Naive thymus-derived CD4-positive, alpha-beta T cell (primary cell): ENCODE measurements around the gene POPDC3. TPM values are rescaled to one million over a fixed set of nuclear protein-coding genes. Genes with fewer than 3 reads are reported as not detected.

ENCODE experiments used
- ATAC-seq: fragments of 150-1000 bp; cut with Tn5 transposase; 2 replicates; pipeline ENCODE4 v1.10.0; 2021; ENCODE audit warnings: mild to moderate bottlenecking, moderate library complexity
- CTCF ChIA-PET: fragments of 350-600 bp; sonication (Branson Sonifier 250); formaldehyde crosslinking; loops from one replicate; lab custom pipeline; 2021; ENCODE audit warnings: antibody characterized with exemption; lab: Charles Lee
- POLR2A ChIA-PET: fragments of 350-600 bp; sonication (Branson Sonifier 250); formaldehyde crosslinking; loops from one replicate; lab custom pipeline; 2021; ENCODE audit warnings: antibody characterized with exemption, inconsistent platforms; lab: Charles Lee
- DNase-seq, 9 donors: peaks; one replicate each; pipeline versions ENCODE4 v3.0.0 to v3.0.0-alpha.2; 2020 to 2022; ENCODE audit warnings: mixed read lengths in 1 of 9
- H3K27ac ChIP-seq: one replicate; pipeline ENCODE4 v1.7.0; 2013; ENCODE audit warnings: mild to moderate bottlenecking, low read depth, low read length, moderate library complexity
- H3K27me3 ChIP-seq, 2 donors: one replicate each; pipeline ENCODE4 v1.7.0; 2013; ENCODE audit warnings: low read length in 2 of 2, mild to moderate bottlenecking in 2 of 2, moderate library complexity in 2 of 2; ENCODE audit not compliant: control insufficient read depth in 2 of 2, insufficient read depth in 2 of 2
- H3K36me3 ChIP-seq, 3 experiments: 1 replicate in 2 of 3; 2 replicates in 1 of 3; pipeline ENCODE4 v1.7.0; 2013; ENCODE audit warnings: low read length in 3 of 3, mild to moderate bottlenecking in 3 of 3, moderate library complexity in 1 of 3; ENCODE audit not compliant: insufficient read depth in 3 of 3, control insufficient read depth in 2 of 3
- H3K4me1 ChIP-seq, 2 donors: one replicate each; pipeline ENCODE4 v1.7.0; 2013; ENCODE audit warnings: low read length in 2 of 2, mild to moderate bottlenecking in 2 of 2, moderate library complexity in 1 of 2; ENCODE audit not compliant: control insufficient read depth in 2 of 2, insufficient read depth in 2 of 2
- H3K4me3 ChIP-seq: 2 replicates; pipeline ENCODE4 v1.7.0; 2013; ENCODE audit warnings: mild to moderate bottlenecking, low read length
- H3K9me3 ChIP-seq, 3 experiments: 1 replicate in 2 of 3; 2 replicates in 1 of 3; pipeline ENCODE4 v1.7.0; 2013; ENCODE audit warnings: low read length in 3 of 3; ENCODE audit not compliant: control insufficient read depth in 2 of 3
- H3K27ac Mint-ChIP-seq, 9 donors: one replicate each; pipeline ENCODE4 v1.8.0; 2020 to 2022; ENCODE audit warnings: mixed read lengths in 9 of 9, mild to moderate bottlenecking in 8 of 9, moderate library complexity in 5 of 9, inconsistent platforms in 2 of 9
- H3K27me3 Mint-ChIP-seq, 5 donors: one replicate each; pipeline ENCODE4 v1.8.0; 2021 to 2022; ENCODE audit warnings: mixed read lengths in 5 of 5, mild to moderate bottlenecking in 1 of 5
- H3K36me3 Mint-ChIP-seq, 5 donors: one replicate each; pipeline ENCODE4 v1.8.0; 2020 to 2022; ENCODE audit warnings: mixed read lengths in 5 of 5, mild to moderate bottlenecking in 3 of 5, inconsistent platforms in 1 of 5
- H3K4me1 Mint-ChIP-seq, 7 donors: one replicate each; pipeline ENCODE4 v1.8.0; 2020 to 2022; ENCODE audit warnings: mixed read lengths in 7 of 7, mild to moderate bottlenecking in 3 of 7, inconsistent platforms in 1 of 7
- H3K4me3 Mint-ChIP-seq, 10 donors: one replicate each; pipeline ENCODE4 v1.8.0; 2020 to 2022; ENCODE audit warnings: mild to moderate bottlenecking in 10 of 10, mixed read lengths in 10 of 10, moderate library complexity in 6 of 10, inconsistent platforms in 2 of 10
- H3K9me3 Mint-ChIP-seq, 11 donors: one replicate each; pipeline ENCODE4 v1.8.0; 2020 to 2022; ENCODE audit warnings: mixed read lengths in 11 of 11, mild to moderate bottlenecking in 4 of 11, inconsistent platforms in 1 of 11, moderate library complexity in 1 of 11
- intact Hi-C, 2 donors: fragments of 100-400 bp; cut with micrococcal nuclease; formaldehyde crosslinking; loops; one replicate each; pipeline ENCODE4 v1.15.1; 2023
- polyA plus RNA-seq, 2 donors: library from polyadenylated mRNA; unstranded; fragments of 300-500 nt; fragmentation: Illumina TruSeq; gene quantifications; one replicate each; pipeline ENCODE4 v1.2.3, GENCODE V29; 2021
- total RNA-seq, 6 experiments: library from RNA in 5 of 6; stranded (reverse) in 5 of 6; gene quantifications; 1 replicate in 5 of 6; 2 replicates in 1 of 6; pipeline ENCODE4 v1.2.3 and lab custom pipeline; 2021 to 2026

POPDC3 gene
- total and polyA plus RNA-seq, 7 experiments from 2014 or later = not detected

DNA sequence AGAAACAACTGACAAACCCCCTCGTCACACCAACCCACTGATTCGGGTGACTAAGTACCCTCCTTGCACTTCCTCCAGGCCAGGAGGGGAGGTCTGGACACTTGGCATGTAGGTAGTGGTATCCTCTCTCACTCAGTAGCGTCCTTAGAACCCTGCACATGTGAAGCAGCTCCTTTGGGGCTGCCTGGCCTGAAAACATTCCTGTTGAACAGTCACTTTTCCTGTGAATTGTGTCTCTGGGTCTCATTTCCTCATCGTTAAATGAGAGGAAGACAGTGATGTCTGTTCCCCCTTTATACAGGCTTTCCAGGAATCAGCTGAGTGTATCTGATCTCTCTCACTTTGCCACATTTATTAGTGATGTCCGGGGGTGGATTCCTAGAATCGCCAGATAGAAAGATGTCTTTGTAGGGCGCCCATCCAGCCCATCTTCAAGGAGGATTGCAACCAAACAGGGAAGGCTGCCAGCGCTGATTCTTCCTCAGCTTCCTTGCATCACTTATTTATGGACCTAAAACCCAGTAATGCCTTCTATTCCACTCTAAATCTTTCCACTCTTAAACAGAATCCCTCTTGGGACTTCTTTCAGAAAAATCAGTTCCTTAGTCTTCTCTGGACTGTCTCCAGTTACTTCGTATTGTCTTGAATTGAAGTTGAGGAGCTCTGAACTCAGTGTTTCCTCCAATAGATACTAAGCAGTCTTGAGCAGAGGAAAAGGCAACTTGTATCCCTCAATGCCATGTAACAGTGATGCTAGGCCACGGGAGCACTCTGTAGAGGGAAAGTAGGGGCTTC lies 9.4 kb upstream of the POPDC3 start:
- Mint-ChIP-seq H3K9me3 (no peaks in the 10 kb centered on the region), H3K27me3 (peaks cover 10 to 24% (median 22%) of the 10 kb centered on the region in 5 donors), H3K27ac (no peak overlapping the region), H3K4me3 (no peak overlapping the region), H3K36me3 (no peaks in the 10 kb centered on the region), H3K4me1 (no peaks in the 10 kb centered on the region)
- no peak overlapping the region for H3K27ac ChIP-seq
- no peaks in the 10 kb centered on the region for H3K27me3 ChIP-seq
- H3K4me3 ChIP-seq = no peak overlapping the region
- no peak for ATAC-seq
- H3K4me1 ChIP-seq = no peaks in the 10 kb centered on the region
- ChIA-PET POLR2A (no interaction called here), CTCF (no interaction called here)
- intact Hi-C loops = no loop called here
- H3K9me3 ChIP-seq = no peaks in the 10 kb centered on the region
- no peak for DNase-seq
- H3K36me3 ChIP-seq = no peaks in the 10 kb centered on the region

DNA sequence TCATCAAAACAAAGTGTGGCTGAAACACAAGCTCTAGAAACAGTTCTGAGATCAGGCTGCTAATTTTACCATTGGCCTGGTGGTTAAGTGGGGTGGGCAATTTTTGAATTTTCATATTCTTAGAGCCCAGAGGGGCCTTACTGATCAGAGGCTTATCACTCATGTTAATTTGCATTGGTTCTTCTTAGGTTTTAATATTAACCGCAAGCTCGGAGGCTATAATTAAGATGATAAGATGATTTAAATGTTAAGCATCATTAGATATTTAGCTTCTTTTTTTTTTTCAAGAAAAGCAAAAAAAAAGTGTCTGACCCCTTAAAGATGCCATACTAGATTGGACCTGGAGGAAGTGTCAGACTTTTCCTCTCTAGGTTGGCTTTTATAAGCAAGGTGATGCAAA lies 8.4 kb upstream of the POPDC3 start:
- ChIA-PET CTCF (no interaction called here), POLR2A (no interaction called here)
- intact Hi-C loops = no loop called here
- Mint-ChIP-seq H3K9me3 (peaks cover 0 to 4% (median 0%) of the 10 kb centered on the region in 11 donors), H3K27ac (no peak overlapping the region), H3K36me3 (no peaks in the 10 kb centered on the region), H3K4me1 (no peaks in the 10 kb centered on the region), H3K4me3 (no peak overlapping the region), H3K27me3 (peaks cover 20 to 31% (median 26%) of the 10 kb centered on the region in 5 donors)
- Histone ChIP-seq H3K4me3 (no peak overlapping the region), H3K36me3 (no peaks in the 10 kb centered on the region), H3K9me3 (no peaks in the 10 kb centered on the region), H3K4me1 (no peaks in the 10 kb centered on the region), H3K27ac (no peak overlapping the region), H3K27me3 (no peaks in the 10 kb centered on the region)
- DNase-seq (no peak), ATAC-seq (no peak)

DNA sequence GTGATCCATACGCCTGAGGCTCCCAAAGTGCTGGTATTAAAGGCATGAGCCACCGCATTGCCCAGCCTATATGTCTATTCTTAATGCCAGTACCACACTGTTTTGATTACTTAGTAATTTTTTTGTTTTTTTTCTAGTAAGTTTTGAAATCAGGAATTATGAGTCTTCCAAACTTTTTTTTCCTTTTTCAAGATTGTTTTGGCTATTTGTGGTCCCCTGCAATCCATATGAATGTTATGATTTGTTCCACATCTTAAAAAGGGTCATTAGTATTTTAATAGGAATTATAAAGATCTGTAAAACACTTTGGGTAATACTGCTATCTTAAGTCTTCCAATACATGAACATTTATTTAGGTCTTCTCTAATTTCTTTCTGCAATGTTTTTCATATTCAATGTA lies 6.8 kb upstream of the POPDC3 start:
- no peaks in the 10 kb centered on the region for H3K36me3 Mint-ChIP-seq
- H3K9me3 Mint-ChIP-seq = peaks cover 0 to 4% (median 0%) of the 10 kb centered on the region in 11 donors
- POLR2A ChIA-PET = no interaction called here
- no peak for ATAC-seq
- H3K36me3 ChIP-seq = no peaks in the 10 kb centered on the region
- no peak overlapping the region for H3K27ac ChIP-seq
- no peaks in the 10 kb centered on the region for H3K27me3 ChIP-seq
- intact Hi-C loops = no loop called here
- CTCF ChIA-PET = no interaction called here
- H3K4me3 ChIP-seq = no peak overlapping the region
- DNase-seq = no peak
- H3K27me3 Mint-ChIP-seq = peaks cover 35 to 45% (median 38%) of the 10 kb centered on the region in 5 donors
- no peak overlapping the region for H3K4me3 Mint-ChIP-seq
- H3K4me1 Mint-ChIP-seq = no peaks in the 10 kb centered on the region
- no peak overlapping the region for H3K27ac Mint-ChIP-seq
- no peaks in the 10 kb centered on the region for H3K9me3 ChIP-seq
- no peaks in the 10 kb centered on the region for H3K4me1 ChIP-seq

DNA sequence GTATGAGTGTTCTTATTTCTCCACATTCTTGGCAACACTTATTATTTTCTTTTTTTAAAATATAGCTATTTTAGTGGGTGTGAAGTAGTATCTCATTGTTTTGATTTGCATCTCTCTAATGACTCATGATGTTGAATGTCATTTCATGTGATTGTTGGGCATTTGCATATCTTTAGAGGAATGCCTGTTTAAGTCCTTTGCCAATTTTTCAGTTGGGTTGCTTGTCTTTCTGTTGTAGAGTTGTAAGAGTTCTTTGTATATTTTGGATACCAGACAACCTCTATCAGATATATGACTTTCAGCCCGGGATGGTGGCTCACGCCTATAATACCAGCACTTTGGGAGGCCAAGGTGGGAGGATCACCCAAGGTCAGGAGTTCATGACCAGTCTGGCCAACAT lies 5.1 kb upstream of the POPDC3 start:
- POLR2A ChIA-PET = no interaction called here
- Mint-ChIP-seq H3K4me1 (peaks cover 0 to 11% (median 8%) of the 10 kb centered on the region in 7 donors), H3K27ac (no peak overlapping the region), H3K9me3 (peaks cover 0 to 4% (median 0%) of the 10 kb centered on the region in 11 donors), H3K4me3 (no peak overlapping the region), H3K27me3 (peaks cover 52 to 61% (median 54%) of the 10 kb centered on the region in 5 donors), H3K36me3 (no peaks in the 10 kb centered on the region)
- Histone ChIP-seq H3K4me1 (no peaks in the 10 kb centered on the region), H3K4me3 (no peak overlapping the region), H3K27ac (no peak overlapping the region), H3K9me3 (no peaks in the 10 kb centered on the region), H3K36me3 (no peaks in the 10 kb centered on the region), H3K27me3 (peaks cover 0 to 7% of the 10 kb centered on the region in 2 donors)
- DNase-seq (no peak), ATAC-seq (no peak)
- CTCF ChIA-PET = no interaction called here
- intact Hi-C loops = no loop called here

DNA sequence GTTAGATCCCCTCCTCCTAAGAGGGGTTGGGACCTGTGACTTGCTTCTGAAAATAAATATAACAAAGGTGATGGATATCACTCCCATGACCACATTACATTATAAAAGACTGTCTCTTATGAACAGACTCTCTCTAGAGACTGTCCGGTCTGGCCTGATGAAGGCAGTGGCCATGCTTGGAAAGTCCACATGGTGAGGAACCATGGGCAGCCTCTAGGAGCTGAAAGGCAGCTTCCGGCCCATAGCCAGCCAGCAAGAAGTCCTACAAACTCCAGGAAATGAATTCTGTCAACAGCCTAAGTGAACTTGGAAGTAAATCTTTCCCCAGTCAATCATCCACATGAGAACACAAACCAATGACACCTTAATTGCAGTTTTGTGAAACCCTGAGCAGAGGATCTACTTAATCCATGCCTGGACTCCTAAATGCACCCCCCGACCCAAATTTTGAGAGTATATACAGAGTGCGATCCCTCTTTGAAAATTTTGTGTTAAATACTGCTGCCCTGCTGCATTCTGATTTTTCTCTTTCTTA lies 2.2 kb upstream of the POPDC3 start:
- H3K27ac Mint-ChIP-seq = no peak overlapping the region

DNA sequence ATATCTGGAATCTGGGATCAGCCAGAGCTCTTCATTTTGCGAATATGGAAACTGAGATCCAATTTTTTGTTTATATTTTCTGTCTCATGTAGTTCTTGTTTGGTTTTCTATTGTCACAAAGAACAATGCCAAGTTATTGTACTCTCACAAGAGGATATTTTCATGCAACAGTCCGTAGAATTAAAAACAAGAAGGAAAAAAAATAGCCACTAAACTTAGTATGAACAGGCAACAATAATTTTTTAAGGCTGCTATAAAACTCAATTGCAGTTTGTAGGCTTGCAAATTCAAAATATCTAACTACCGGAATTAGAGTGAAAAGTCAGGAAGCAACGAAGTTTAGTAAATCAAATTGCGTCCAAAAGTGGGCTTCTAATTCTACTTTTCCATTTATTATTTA lies 1.2 kb downstream of the POPDC3 start:
- Mint-ChIP-seq H3K27me3 (peaks cover 52 to 69% (median 60%) of the 10 kb centered on the region in 5 donors), H3K27ac (no peak overlapping the region), H3K9me3 (peaks cover 0 to 5% (median 0%) of the 10 kb centered on the region in 11 donors), H3K4me3 (peak overlapping the region in 2 of 10 donors; percentile 17 to 57), H3K4me1 (peaks cover 0 to 15% (median 8%) of the 10 kb centered on the region in 7 donors), H3K36me3 (no peaks in the 10 kb centered on the region)
- intact Hi-C loops = loop anchor here in 1 of 2 donors (5.0 kb wide), 1 partner anchor 224 kb away; the partner anchor contains the start of gene PREP
- DNase-seq = no peak
- H3K36me3 ChIP-seq = no peaks in the 10 kb centered on the region
- ChIA-PET CTCF (no interaction called here), POLR2A (no interaction called here)
- H3K27me3 ChIP-seq = peaks cover 0 to 7% of the 10 kb centered on the region in 2 donors
- H3K4me1 ChIP-seq = no peaks in the 10 kb centered on the region
- H3K27ac ChIP-seq = no peak overlapping the region
- H3K4me3 ChIP-seq = no peak overlapping the region
- ATAC-seq = no peak
- H3K9me3 ChIP-seq = no peaks in the 10 kb centered on the region

More for the DNA sequence above, 2.2 kb upstream of the POPDC3 start:
- Histone ChIP-seq H3K9me3 (no peaks in the 10 kb centered on the region), H3K27me3 (peaks cover 0 to 7% of the 10 kb centered on the region in 2 donors), H3K4me3 (no peak overlapping the region), H3K36me3 (no peaks in the 10 kb centered on the region), H3K27ac (no peak overlapping the region), H3K4me1 (no peaks in the 10 kb centered on the region)
- no peak overlapping the region for H3K4me3 Mint-ChIP-seq
- no peak for DNase-seq
- POLR2A ChIA-PET = no interaction called here
- no peak for ATAC-seq
- H3K9me3 Mint-ChIP-seq = peaks cover 0 to 5% (median 0%) of the 10 kb centered on the region in 11 donors
- intact Hi-C loops = no loop called here
- CTCF ChIA-PET = no interaction called here
- peaks cover 66 to 73% (median 70%) of the 10 kb centered on the region in 5 donors for H3K27me3 Mint-ChIP-seq
- no peaks in the 10 kb centered on the region for H3K36me3 Mint-ChIP-seq
- peaks cover 0 to 15% (median 8%) of the 10 kb centered on the region in 7 donors for H3K4me1 Mint-ChIP-seq
